Right forelimb (tissue), 1 donor: Measurements from ENCODE around the gene PDE7B.

ENCODE experiments used
- DNase-seq: peaks from one replicate; pipeline ENCODE4 v3.0.0-alpha.2; 2018

The PDE7B gene

DNA sequence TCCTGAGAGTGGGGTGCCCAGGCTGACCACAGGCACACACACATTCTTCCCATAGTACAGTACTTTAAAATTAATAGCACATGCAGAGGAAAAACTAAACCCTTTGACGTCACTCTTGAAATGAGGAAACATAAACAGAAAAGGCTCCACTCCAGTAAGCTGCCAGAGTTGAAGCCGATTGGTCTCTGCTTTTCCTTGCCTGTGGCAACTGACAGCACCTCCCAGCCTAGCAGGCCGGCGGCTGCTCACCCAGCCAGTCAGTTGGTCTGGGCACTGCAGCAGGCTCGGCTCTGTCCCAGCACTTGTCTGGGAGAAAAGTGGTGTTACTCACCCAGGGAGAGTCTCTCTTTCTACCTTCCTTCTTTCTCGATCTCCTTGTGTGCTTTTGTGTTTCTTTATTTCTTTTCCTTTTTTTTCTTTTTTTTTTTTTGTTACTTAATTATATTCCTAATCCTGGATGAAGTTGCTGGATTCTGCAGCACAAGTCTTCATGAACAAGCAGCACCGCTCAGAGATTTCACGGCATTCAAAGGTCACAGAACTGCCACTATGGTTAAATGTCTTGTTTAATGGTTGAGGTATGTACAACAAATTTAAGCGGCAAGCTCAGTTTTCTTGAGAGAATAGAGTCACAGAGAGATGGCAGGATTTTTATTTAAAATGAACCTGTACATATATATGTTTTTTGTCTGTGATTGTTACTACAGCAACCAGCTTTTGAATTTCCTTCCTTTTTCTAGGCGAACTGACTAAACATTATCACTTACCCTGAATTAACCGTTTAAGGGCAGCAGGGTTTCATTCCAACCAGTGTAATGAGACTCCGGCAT, at the start of gene PDE7B:
Gene PDE7B (plus strand): TSS at position 260 of the 830 bp plus-strand sequence.
- DNase-seq = peak; percentile 87

DNA sequence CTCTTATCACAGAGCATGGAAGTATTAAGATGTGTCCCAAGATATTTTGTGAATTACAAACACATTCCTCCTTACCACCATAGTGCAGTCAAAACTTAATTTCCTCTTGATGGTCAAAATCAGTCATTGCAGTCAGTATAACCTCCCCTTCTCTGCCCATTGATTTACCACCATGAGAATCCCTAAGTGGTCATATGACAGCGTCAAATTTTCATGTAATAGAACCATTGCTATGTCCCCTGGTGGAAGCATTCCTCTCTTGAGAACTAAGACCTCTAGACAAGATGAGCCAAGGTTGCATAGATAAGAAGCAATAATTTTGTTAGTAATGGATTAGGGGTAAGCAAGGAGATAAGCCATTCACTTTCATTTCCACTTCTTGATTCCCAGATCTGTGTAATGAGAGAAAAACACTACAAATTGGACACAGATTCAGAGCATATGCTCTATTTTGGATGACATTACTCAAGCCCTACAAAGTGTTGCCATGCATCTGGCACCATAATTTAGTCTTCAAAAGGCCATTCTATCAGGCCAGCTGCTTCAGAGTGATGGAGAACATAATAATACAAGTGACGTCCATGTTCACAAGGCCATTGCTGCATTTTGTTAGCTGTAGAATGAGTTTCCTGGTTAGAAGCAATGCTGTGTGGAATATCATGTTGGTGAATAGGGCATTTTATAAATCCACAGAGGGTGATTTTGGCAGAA, 49.6 kb upstream of the PDE7B start:
- DNase-seq = no peak

DNA sequence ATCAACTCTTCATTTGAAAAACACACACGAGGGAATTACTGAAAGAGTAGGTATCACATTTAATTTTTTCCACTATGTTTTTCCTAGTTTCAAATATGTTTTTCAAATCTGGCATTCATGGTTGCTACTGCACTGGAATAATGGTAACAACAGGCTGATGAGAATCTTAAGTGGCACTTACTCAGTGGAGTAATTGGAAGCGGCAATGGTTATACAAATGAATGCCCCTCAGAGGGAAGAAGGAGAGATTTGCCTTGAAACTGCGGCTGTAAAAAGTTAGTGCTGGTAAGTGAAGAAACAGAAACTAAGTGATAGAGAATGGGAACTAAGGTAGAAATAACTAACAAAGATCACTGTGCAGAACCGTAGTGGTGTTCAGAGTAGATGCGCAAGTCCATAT, 41.0 kb upstream of the PDE7B start:
- no peak for DNase-seq

DNA sequence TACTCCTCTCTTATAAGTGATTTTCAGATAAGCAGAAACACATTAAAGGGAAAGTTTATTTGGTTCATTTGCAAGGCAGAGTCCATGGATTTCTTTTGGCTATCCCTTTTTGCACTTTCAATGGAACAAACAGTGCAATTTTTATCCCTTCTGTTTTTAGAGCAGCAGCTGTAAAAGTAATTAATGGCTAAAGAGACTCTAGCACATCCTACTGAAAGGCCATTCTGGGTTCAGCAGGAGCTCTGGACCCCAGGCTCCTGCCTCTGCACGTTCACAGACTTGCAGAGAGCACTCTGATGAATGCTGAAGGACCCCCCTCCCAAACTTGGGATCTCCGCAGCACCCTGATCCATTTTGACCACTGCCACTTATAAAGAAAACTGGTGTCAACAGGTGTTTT, 40.3 kb upstream of the PDE7B start:
- DNase-seq = no peak

DNA sequence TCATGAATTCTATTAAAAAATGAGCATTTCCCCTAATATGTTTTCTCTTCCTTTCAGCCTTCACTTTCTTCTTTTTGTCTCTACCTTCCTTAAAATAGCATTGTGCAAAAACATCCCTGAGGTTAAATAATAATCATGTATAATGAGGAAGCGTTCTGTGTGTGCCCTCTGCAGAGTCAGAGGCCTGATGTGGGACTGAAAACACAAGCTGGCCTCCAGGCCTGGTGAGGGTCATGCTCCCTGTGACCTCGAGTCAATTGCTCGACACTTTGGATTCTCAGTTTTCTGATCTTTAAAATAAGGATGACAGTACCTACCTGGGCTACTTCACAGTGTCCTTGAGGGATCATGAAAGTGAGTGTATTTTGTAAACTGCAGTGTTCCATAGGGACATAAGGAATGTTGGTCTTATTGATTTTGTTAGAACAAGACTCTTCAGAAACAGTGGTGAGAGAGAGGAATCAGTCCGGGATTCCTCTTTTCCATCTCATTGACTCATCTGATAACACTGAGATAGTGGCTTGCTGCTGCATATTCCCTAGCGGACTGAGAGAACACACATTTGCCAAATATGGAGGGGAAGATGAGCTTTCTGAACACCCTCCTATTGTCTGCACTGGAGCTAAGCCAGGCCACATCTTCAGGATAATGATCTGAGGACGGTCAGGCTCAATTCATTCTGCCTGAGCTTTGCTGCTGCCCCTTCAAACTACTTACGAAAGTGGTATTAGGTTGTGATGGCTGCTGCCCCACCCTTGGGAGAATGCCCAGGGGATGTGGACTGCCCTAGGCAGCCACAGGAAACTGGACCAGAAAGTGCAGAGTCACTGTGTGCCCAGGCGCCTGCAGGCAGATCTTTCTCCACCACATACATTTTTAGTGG, 39.6 kb upstream of the PDE7B start:
- DNase-seq = no peak

DNA sequence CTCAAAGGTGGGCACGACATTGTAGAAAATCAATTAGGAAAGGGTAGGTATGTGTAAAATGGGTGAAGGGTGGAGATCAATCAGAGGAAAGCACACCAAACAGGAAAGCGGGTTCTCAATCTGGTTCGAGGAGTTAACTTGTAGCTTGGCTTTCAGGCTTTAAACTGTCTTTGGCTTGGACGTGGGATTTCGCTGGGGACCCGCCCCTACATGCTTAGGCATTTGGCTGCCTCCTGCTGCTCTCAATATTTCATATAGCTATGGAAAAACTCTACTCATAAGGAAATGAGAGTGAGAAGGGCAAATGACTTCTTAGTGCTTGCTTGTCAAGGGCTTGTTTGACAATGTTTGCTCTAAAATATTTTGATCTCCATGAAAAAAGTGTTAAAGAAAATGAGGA, 38.1 kb upstream of the PDE7B start:
- DNase-seq = no peak

DNA sequence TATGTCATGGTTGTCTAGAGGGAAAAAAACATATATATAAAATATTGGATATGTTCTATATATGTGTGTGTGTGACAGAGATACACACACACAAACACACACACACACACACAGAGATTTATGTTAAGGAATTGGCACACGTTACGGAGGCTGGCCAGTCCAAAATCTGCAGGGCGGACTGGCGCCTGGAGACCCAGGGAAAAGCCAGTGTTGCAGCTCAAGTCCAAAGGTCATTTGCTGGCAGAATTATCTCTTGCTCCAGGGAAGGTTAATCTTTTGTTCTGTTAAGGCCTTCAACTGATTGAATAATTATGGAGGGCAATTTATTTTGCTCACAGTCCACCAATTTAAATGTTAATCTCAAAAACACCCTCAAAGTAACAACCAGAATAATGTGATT, 37.5 kb upstream of the PDE7B start:
- no peak for DNase-seq

DNA sequence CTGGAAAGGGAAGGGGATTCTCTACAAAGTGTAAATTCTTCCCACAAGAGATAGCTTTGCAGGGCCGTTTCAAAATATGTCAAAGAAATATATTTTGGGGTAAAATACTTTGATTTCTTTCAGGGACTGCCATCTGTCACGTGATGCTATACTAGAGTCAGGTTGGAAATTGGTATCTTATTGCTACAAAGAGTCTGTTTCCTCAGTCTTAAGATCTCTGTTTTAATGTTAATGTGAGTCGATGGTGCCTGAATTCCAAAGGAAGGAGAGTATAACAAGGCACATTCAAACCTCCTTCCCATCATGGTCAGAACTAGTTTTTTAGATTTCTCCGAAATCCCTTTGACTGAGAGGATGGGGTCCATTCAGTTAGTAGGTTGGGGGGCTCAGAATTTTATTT, 36.3 kb upstream of the PDE7B start:
- DNase-seq = no peak

DNA sequence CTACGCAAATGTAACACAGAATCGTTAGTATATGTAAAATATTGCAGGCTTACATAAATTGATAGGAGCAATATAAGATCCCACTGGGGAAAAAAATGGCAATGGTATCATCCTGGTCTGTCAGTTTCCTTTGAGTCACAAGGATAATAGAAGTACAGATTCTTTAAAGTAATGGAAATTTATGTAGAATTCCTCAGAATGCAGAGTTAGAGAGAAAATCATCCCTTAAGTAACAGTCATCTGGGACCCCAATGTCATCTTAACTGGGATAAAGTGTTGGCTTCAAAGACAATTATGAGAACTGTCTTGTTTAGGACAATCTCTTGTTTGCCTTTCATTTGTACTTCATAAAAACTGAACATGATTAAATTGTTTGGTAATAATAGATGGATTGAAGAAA, 34.5 kb upstream of the PDE7B start:
- no peak for DNase-seq

DNA sequence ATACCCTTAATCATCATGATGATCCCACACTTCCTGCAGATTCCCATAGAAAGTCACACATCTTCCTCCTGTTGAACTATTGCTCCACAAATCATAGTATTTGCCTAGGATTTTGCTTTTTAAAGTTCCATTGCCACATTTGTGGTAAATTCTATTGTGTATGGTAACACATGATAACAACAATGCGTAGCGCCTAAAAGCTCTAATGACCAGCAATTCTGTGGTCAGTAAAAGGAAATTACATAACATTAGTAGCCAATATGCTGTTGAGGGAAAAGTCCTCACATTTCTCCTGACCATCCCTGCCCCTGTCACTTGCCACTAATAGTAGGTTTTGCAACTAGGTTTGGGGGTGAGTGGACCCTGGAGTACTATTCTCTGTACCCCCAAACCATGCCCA, 31.8 kb upstream of the PDE7B start:
- no peak for DNase-seq

DNA sequence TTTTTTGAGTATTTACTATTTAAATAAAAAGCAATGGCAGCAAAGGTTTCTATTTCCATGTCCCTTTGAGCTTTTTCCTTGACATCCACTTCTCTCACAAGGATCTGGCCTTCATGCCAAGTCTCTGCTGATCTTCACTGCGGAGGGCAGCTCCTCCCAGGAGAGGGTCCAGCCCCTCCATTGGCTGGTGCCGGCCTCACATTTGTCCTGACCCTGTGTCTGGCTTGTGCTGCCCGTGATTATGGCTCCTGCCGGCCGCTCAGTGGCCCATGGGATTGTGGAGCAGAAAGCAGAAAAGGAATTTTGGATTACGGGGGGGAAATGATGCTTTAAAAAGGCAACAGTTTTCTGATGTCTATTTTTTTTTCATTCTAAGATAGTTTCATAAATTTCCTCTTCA, 31.2 kb upstream of the PDE7B start:
- DNase-seq = no peak

DNA sequence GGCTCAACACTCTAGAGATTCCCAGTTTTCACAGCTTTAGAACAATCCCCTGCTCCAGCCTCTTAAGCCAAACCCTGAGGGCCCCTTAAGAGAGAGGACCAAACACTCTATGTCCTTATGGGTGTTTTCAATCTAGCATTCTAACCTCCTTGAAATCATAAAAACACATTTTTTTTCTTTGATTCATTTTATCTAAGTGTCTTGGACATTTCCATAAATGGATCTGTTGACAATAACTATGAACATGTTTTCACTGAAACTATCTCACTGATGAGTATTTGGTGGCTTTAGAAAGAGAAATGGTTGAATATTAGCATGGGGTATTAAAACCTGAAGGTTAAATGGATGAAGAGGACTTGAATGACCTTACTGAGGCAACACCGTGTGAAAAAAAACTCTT, 27.6 kb upstream of the PDE7B start:
- no peak for DNase-seq

DNA sequence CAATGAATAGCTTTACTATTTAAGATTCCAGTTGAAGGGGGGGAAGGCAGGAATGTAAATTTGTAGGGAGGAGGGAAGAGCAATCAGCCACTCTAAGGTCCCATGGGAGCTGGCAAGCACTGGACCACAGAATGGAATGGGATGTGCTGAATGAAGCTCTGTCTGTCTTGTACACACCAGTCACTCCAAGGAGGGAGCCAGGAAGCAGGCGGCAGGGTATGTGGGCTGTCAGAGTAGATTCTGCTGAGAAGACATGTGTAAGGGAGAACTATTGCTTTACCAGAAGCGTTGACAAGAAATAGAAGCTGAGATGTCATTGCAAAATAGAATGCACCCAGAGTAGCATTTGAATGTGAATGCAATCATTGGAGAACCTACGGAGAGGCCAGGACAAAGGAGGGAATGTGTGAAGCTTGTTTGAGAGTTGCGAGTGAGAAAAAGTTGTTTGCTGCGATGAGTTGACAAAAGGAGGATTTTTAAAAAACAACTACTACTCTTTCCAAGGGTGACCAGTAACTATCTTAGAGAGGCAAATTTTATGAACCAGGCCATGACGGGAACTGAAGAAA, 25.2 kb upstream of the PDE7B start:
- DNase-seq = no peak

DNA sequence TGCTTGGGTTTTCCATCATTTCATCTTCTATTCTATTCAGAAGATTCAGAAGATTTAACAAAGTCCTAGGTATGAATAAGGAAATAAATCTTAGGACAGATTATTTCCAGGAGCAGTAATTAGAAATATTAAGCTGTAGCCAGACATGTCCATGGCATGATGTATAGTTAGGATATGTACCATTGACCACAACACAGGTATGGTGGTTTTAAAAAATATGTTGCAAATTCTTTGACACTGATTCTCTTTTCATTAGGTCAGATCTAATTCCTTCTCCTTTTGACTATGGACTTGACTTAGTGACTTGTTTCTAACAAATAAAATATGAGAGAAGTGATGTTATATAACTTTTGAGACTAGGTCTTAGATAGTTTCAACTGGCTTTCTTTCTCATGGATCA, 23.5 kb upstream of the PDE7B start:
- DNase-seq = no peak

DNA sequence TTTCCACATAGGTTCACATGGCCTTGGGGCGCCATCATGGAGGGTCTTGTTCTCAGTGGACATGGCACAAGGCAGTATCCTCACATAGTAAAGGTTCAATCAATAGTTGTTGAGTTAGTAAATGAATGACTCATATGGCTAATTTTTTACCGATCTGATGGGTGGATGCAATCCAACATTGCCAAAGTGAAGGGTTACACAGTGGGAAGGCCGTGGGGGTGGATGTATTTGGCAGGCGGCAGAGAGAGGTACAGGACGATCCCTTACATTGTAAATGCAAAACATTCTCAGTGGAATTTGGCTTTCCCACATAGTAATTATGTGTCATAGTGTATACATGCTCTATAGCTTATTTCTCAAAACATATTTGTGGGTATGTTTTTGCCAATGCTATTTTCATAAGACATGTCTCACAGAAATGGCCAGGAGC, 21.0 kb upstream of the PDE7B start:
- no peak for DNase-seq

DNA sequence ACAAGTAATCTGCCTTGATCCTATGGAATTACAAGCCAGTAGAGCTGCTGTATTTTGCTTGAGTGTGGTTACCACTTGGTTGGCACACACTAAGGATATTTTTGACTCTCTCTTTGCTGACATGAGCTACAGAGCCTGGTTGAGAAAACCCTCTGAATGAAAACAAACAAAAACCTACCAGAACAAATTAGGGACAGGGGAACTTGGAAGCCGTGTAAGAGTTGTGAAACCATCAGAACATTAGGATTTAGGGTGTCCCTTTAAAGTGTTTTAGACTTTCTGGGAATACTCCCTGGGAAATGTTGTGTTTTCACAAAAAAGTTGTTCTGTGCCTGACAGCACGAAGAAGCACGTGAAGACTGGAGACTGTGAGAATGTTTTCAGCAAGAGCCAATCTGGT, 20.5 kb upstream of the PDE7B start:
- DNase-seq = no peak

DNA sequence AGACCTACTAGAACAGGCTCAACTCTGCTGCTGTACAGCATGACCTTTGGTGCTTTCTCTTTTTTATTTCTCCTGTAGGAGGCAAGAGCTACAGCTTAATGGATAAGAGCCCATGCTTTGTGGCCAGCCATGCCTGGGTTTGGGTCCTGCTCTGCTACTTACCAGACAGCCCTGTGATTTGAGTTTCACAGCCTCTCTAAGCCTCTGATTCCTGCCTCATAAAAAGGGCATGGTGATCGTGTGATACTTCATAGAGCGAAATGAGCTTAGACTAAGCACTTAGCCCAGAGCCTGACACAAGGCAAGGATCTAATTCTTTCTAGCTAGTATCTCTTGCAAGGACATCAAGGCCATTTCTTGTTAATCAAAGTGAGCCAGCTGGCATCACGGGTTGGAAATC, 19.3 kb upstream of the PDE7B start:
- DNase-seq = no peak

DNA sequence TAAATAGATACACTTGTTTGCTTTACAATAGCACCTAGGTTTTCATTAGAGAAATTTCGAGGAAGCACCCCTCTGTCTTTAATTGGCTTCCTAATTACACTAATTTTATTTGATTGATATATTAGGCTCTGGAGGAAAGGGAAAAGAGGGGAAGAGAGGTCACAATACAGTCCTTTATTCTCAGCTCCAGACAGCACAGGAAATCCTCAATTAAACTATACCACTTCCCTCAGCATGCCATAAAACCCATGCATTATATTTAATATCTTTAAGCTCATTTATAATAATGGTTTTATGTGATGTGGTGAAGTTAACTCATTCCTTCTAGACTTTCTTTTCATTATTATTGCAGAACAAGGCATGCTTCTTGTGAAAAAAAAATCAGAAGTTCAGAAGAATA, 17.7 kb upstream of the PDE7B start:
- no peak for DNase-seq

DNA sequence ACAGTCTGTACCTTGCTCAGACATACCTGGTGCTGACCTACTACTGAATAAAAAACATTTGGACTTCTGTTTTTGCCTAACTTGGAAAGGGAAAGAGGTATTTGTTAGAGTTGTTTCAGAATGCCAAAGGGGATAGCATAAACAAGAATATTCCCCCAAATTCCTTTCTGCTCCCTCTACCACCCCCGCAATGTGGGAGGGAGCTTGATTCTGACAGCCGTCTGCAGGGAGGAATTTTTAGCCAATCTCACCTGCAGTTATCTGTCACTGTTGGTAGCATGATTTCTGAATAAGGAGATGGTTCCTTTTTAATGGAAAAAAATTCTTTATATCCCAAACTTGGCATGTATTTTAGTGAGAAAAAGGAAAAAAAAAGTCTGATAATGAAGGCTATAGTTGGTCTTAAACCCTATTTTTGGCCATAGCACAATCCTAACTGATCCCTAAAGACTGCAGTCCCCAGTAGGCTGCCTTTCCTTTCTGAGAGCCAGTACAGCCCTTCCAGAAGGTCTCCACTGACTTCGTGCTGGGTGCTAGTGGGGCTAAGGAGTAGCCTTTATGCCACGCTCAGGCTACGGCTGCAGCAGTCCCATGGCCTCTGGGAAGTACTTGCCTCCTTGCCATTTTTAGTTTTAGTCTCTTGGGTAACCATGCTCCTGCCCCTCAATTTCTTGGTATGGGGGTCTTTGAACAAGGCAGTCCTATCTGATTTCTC, 13.6 kb upstream of the PDE7B start:
- DNase-seq = no peak

DNA sequence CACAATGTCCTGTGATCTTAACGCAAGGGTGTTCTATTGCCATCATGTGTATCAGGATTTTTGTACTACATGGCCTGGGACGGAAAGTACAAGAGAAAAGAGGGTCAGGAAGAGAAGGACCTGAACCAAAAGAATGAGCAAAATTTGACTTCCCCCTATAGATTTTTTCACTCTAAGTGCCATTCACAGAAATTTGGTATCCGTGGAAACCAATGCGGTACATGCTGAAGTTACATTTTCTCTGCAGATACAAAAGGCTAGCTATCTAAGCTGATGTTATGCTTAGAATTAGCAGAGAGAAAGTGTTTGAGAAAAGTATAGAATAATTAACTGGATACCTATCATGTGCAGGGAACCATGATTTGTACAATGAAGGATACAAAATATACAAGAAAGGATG, 12.4 kb upstream of the PDE7B start:
- DNase-seq = no peak

DNA sequence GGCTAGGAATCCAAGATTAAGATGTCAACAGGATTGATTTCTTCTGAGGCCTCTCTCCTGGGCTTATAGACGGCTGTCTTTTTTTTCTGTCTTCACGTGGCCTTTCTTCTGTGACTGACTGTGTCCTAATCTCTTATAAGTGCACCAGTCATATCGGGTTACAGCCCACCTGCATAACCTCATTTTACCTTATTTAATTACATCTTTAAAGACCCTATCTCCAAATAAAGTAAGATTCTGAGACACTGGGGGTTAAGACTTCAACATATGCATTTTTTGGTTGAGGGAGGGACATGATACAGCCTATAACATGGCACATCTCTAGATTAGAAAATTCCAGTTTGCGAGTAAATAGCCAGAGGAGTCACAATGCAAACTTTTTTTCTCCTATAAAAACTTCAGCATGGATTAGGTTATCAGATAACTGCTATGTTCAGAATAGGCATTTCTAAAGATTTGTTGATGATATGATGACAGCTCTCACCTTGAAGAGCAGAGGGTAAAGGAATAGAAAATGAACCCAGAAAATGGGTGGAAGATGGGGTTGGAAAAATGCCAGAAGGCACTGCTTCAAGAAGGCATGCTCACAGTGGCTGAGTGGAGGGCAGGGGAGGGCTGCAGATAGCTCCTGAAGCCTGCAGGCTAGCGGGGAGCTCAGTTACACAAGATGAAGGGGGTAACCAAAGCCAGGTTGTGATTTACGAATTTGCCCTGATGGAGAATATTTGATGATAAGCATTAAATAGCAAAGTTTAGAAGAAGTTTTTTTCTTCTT, 8.7 kb upstream of the PDE7B start:
- DNase-seq = no peak

DNA sequence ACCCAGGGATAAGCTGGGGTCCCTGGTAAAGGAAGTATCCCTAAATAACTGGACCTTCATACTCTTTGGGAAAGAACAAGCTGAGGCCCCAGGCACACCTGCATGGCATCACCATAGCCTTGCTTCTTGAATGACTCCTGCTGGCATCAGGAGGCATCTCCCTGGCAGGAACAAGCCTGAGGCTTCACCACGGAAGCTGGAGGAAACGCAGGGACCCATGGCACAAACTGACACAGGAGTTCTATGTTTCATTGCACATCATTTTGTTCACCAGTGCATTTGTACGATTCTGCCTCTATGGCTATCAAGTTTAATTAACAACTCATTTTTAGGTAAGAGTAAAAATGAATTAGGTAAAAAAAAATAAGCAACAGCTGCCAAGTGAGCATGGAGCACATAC, 619 bp upstream of the PDE7B start:
- no peak for DNase-seq
